GM18867 (cell line): ENCODE data around the gene FARS2.
A peak's percentile ranks its signal among the peaks of the same experiment; 100 is the strongest.

Experiments
- ATAC-seq: cut with Tn5 transposase; IDR thresholded peaks from one replicate; pipeline ENCODE4 v1.9.1; 2021; ENCODE audit warnings: mild to moderate bottlenecking, moderate library complexity; ENCODE audit not compliant: unreplicated experiment

FARS2 gene

DNA sequence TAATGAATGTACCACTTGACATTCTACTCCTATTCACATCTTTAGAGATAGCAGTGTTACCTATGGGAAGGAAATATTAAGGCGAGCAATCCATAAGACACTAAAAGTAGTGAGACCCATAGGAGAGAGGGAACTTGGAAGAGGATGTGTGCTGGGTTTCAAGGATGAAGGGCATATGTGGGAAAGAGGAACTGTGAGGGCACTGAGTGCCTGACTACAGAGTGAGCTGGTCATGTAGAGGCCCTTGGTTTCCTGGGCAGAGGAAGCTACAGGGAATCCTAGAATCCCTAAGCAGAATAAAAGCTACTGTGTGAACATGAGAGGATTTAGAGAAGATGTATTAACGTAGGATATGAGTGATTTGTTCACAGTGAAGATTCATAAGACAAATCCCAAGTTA, 262.8 kb downstream of the FARS2 start:
- ATAC-seq, result no peak

DNA sequence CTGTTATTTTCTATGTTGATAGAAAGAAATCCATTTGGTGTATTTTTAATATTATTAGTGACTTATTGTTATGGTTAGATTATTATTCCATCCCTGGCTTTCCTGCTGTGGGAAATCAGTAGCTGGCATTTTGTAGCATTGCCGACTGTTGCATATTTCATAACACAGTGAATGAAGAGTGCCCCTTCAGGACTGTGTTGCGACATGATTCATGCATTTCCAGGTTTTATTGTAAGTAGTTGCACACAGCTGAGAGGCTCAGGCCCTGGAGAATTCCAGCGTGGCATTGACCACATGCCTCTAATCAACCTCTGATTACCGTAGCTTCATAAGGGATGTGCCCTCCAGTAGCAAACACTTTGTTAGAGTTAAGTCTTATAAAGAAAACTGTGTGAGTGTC, 263.9 kb downstream of the FARS2 start:
- no peak for ATAC-seq

DNA sequence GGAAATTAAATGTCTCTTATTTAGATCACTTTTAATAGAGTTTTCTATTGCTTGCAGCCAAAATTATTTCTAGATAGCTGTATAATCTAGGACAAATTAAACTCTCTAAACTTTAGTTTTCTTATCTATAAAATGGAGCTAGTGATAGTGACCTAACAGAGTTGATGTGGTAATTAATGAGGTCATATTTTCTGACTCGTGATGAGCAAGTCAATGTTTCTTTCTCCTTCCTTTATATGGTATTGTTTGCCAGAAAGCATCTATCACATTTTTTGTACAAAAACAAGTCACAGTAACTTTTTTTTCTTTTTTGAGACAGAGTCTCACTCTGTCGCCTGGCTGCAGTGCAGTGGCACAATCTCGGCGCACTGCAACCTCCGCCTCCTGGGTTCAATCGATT, 267.7 kb downstream of the FARS2 start:
- no peak for ATAC-seq

DNA sequence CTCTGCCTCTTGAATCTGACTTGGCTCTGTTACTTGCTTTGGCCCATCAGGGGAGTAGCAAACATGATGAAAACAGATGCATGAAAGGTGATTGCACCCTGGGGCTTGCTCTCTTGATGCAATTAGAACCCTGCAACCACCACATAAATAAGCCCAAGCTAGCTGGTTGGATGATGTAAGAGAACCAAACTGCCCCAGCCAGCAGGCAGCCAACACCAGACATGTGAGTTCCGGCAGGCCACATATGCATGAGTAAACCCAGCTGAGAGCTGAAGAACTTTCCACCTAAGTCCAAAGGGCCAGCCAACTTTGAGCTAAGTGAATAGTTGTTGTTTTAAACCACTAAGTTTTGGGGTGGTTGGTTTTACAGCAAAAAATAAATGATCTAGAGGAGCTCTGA, 268.4 kb downstream of the FARS2 start:
- no peak for ATAC-seq

DNA sequence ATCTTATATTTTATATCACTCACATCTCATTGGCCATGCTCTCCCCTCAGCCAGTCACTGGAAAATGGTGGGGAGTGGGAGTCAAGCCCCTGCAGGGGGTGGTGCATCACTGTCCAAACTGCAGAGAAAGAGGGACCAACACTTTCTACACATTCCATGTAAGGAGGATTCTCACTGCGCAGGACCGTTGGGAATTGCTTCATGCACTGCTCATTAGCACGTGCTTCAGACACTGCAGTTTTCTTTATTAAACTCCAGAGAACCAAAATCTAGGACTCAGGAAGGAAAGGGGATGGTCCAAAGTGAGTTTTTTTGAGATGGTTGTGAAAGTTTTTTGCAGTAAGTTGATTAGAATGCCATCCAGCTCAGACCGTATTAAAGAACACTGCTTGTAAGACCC, 269.8 kb downstream of the FARS2 start:
- no peak for ATAC-seq

DNA sequence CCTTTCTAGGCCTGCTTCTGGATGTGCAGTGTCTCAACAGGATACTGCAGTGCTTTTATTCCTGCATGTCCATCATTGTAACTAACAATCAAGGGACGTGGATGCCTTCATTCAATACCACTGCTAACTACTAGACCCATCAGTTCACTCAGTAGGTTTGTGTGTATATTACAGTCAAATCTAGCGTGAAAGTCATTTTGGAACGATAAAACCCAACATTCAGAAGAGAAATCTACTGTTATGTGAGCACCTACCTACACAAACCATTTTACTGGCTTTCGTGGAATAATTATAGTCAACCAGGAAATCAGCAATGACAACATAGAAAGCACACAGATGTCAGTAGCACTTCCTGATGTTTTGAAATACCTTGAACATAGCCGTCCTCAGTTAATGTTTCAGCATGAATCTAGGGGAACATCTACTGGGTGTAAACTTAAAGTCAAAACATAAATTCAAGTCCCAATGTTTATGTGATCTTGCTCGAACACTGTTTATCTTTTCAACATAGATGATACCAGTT, 270.6 kb downstream of the FARS2 start:
- no peak for ATAC-seq

DNA sequence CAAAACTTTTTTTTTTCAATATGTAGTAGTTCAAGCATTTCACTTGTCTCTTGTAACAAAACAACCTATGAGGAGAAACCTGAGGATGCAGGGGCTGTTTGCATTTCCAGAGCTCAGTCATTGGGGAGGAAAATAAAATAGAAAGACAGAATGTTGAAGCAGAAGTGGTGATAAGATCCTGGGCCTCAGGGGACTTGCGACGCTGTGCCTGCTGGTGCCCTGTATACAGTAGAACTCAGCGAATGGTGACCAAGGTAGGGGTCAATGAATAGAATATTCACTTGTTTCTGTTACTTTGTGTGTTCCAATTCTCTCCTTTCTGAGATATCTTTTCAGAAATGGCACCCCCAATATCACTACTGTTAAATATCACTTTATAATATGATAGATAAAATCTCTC, 271.6 kb downstream of the FARS2 start:
- ATAC-seq, result no peak

DNA sequence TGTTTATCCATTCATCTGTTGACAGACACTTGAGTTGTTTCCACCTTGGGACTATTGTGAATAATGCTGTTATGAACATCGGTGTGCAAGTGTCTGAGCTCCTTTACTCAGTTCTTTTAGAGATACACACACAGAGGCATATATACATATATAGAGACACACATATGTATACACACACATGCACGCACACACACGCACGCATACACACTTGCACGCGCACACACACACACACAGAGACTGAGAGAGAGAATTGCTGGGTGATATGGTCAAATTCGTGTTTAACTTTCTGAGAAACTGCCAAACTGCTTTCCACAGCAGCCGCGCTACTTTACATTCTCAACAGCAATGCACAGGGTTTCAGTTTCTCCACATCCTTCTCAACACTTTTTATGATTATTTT, 273.3 kb downstream of the FARS2 start:
- no peak for ATAC-seq

DNA sequence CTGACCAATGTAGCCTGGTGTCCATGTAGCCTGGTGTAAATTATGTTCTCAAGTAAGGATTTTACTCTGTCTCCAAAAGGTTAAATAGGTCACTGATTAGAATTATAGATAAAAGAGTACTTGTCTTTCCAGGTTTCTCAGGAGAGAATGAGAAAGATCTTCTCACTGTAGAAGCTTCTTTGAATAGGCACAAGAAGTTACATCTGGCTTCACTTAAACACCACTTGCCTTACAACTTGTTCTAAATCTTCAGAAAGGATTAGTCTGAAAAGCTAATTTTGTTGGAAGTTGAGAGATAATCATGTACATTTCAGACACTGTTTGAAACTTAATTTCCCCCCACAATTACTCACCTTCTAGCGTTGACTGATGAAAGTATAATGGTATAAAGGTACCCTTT, 275.3 kb downstream of the FARS2 start:
- ATAC-seq, result no peak

DNA sequence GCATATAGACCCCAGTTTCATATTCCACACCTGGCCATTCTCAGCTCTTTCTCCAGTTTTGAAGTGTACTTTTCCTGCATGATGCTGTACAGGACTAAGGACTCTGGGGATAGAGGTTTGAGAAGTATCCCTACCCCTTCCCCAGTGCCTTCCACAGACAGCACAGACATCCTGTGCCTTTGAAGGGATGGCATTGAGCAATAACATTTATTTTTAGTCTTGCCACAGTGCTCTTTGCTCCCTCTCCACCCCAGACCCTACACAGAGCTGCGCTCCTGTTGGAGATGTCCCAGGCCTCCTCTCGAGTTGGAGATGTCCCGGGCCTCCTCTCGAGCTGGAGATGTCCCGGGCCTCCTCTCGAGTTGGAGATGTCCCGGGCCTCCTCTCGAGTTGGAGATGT, 275.8 kb downstream of the FARS2 start:
- ATAC-seq, result no peak

DNA sequence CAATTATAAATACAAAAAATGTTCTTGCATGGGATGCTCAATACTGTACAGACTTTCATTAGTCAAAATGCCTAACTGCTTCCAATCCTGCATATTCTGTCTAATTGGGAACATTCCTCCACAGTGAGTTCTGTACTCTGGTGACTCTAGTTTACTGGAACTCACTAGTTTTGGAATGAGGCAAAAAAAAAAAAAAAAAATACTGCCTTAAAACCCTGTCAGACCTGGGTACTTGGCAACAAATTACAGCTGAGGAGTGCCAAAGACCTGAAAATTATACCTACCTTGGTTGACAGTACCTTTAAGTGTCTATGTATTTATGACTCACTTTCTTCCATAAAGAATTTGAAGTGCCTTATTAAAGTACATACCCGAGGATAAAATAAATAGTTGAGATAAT, 276.7 kb downstream of the FARS2 start:
- no peak for ATAC-seq

DNA sequence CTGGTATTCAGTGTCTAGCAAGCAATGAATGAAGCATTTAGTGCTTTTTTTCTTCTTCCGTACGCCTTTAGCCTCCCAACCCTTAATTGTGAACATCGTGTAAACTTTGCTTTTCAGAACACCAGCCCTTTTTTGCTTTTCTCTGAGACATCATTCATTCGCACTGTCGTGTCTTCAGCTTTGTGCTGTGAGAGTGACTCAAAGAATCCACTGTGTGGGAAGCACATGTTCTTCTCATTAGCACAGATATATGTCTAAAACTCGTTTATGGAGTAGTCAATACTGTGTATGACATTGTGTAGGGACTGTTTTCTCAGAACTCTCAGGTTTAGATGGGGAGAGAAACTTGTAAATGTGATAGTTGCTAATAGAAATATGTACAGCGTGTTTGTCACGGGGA, 279.1 kb downstream of the FARS2 start:
- ATAC-seq, result no peak

DNA sequence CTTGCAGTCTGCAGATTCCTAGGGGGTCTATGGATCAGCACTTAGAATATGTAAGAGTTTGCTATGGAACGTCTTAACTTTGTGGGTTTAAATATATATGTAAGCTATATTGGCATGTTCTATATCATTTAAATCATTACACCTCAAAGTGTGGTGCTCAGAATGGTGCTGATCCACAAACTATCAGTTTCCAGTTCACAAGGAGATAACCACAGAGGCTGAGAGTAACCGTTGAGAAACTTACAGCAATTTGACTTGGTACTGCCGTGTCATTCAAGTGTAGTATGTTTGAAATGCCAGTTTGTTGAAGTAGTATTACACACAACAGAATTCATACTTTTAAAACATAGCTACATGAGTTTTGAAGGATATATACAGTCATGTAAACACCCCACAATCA, 279.7 kb downstream of the FARS2 start:
- no peak for ATAC-seq

DNA sequence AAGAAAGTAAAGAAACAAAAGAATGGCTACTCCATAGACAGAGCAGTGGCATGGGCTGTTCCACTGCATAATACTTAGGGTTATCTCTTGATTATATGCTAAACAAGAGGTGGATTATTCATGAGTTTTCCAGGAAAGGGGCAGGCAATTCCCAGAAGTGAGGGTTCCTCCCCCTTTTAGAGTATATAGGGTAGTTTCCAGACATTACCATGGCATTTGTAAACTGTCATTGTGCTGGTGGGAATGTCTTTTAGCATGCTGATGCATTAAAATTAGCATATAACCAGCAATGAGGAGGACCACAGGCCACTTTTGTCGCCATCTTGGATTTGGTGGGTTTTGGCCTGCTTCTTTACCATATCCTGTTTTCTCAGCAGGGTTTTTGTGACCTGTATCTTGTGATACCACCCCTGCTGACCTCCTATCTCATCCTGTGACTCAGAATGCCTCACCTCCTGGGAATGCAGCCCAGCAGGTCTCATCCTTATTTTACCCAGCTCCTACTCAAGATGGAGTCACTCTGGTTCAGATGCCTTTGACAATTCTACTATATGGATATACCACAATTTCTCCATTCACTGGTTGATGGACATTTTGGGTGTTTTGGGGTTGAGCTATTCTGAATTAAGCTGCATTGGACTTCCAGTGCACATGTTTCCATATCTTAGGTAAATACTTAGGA, 280.6 kb downstream of the FARS2 start:
- ATAC-seq, result no peak

DNA sequence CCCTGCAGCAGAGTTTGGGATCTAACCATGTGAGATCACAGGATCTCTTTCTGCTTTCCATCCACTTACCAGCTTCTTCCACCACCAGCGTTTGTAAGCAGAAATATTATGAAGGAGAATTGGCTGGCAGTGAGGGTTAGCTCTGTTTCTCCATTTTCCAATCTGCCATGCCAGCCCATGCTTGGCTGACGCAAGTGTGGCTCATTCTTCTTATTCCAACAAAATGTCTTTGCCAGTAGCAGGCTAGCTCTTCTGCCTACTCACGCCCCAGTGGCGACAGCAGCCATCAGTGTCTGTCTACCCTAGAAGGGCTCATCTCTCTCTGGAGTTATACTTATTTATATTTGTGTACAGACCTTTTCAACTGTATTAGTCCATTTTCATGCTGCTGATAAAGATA, 286.2 kb downstream of the FARS2 start:
- ATAC-seq, result no peak

DNA sequence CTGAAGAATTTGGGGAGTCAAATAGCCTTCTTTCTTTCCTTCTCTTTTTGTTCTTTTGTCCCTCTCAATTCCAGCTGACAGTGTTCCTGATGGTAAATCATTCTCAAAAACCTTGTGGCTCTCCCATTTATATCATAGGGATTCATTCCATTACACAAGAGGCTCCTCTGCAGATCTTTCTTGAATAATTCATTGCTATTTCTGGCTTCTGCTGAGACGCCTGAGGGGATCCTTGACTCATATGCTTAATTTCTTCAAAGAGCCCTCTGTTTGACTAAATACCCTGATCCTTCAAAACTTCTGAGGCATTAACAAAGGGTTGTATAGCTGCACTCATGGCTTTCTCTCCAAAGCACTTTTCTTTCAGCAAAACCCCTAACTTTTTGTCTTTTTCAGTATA, 289.3 kb downstream of the FARS2 start:
- ATAC-seq, result no peak

DNA sequence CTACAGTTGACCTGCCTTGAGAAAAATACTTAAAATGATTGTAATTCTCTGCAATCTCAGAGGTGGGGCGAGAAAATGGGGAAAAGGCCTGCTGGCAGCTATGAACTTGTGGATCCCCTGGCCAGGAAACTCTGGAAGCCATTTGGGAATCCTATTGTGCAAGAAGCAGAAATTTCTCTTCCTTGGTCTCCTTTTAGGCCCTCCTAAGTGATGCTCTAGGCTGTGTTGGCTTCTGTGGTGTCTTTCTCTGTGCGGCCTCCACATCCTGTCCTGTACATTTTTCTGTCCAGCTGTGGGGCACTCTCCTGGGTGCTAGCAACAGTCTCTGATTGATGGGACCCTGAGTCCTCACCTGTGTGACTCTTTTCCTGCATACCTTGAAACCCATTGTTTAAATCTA, 290.9 kb downstream of the FARS2 start:
- ATAC-seq, result no peak

DNA sequence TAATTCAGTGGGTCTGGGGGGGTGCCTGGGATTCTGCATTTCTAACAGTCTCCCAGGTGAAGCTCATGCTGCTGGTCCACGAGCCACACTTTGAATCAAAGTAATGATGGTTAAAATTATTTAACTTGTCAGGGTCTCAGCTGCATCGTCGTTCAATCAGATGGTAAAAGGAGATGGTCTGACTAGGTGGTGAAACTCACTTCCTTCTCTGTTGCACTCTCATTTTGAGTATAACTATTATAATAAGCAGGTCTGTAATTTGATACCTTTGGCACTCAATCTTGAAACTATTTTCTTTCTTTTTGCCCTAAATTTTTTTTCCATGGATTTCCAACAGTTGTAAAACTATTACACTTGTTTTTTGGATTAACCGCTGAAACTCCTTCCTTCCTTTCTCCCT, 292.5 kb downstream of the FARS2 start:
- peak; percentile 73 for ATAC-seq

DNA sequence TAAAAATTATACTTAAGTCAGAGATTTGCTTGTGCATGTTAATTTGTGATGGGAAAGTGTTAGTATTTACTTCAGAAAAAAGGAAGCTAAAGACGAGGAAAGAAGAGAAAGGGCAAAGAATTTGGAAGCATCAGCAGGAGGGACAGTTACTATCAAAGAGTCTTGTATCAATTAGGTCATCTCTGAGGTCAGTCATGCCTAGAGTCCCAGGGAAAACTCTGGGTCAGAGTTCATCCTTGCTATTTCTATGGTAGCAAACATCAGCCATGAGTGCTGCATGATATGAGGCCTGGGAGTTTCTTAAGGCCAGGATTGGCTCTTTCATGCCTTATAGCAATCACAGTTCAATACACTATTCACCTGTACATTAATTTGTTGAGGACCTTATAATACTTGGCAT, 292.9 kb downstream of the FARS2 start:
- no peak for ATAC-seq

DNA sequence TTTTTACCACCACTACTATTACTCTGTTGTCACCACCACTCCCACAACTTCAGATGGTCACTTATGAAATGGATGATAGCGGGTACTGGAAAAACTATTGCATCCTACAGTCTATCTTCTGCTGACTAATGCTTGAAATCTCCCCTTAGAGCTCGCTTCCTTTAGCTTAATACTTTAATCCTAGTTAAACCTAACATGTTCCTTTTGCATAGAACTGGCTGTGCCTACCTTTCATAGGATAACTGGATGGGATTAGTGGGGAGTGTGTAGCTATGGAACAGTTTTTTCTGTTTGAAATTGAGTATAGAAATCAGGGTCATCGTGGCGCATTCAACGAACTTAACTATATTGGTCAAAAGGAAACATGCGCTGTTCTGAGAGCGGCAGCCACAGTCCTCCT, 294.7 kb downstream of the FARS2 start:
- no peak for ATAC-seq

DNA sequence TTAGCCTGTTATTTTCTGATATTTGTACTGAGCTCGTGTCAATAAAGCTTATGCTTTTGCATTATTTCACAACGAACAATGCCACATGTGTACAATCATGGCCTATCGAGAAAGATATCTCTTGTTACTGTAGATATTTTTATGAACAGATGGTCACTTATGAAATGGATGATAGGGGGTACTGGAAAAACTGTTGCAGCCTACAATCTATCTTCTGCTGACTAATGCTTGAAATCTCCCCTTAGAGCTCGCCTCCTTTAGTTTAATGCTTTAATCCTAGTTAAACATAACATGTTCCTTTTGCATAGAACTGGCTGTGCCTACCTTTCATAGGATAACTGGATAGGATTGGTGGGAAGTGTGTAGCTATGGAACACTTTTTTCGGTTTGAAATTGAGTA, 296.2 kb downstream of the FARS2 start:
- no peak for ATAC-seq

DNA sequence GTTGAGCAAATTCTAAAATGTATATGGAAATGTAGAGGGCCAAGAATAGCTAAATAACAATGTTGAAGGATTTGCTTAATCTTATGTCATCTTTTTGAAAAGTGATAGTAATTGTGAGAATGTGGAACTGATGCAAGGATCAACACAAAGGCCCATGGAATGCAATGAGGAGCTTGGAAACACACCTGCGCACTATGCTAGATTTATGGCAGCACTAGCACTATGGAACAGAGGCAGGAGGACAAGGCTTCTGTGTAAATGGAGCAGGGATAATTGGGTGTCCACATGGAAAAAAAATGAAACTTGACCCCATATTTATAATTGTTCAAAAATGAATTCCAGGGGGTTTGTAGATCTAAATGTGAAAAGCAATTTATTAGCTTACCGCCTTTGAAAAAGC, 298.3 kb downstream of the FARS2 start:
- no peak for ATAC-seq

DNA sequence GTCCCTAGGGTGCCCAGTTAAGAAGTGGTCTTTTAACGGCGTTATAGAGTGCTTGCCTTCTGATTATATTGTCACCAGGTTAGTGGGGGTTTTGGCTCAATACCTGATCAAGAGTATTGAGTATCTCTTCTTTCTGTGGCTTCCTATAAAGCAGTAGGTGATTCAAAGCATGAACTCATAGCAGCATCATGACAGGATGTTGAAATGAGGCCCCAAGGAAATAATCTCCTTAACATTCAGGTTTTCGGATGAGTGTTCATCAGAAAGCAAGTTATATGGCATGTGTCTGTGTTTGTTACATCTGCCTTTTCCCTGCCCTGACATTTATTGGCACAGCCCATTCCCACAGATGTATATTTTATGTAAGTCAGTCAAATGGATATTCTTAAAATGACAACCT, 301.0 kb downstream of the FARS2 start:
- no peak for ATAC-seq
